ENCODE data around the gene GALNTL6. TPM values are rescaled to one million over a fixed set of nuclear protein-coding genes. Genes with fewer than 3 reads are reported as not detected.

GALNTL6 gene
- total and polyA plus RNA-seq, 7 experiments from 2014 or later = not detected

DNA sequence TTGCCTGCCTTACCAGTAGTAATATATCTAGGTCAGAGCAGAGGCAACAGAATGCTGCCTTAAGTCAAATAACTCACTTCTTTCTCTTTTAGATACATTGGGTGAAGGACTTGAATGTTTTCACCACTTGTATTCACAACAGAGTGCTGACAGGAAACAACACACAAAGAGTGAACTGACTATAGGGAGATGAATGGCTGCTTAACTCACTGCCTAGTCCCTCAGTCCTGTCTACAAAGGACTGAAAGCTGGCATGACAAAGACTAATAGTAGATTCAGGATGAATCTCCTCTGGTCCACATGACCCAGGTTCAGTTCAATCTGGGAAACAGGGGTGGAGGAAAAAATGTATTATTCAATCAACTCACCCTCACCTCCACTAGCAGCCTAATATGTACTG, 134.2 kb downstream of the GALNTL6 start:
- Mint-ChIP-seq H3K27me3 (no peaks in the 10 kb centered on the region), H3K9me3 (peaks cover 0 to 22% (median 4%) of the 10 kb centered on the region in 11 donors), H3K4me1 (peaks cover 0 to 2% (median 0%) of the 10 kb centered on the region in 7 donors), H3K4me3 (no peak overlapping the region), H3K36me3 (no peaks in the 10 kb centered on the region), H3K27ac (no peak overlapping the region)
- ATAC-seq (no peak), DNase-seq (no peak)
- Histone ChIP-seq H3K27me3 (ENCODE audit: control insufficient read depth in 2 of 2, insufficient read depth in 2 of 2, low read length in 2 of 2) (no peaks in the 10 kb centered on the region), H3K4me3 (ENCODE audit: low read length) (no peak overlapping the region), H3K9me3 (ENCODE audit: control insufficient read depth in 2 of 3, low read length in 3 of 3) (no peaks in the 10 kb centered on the region), H3K4me1 (ENCODE audit: control insufficient read depth in 2 of 2, insufficient read depth in 2 of 2, low read length in 2 of 2) (no peaks in the 10 kb centered on the region), H3K36me3 (ENCODE audit: control insufficient read depth in 2 of 3, insufficient read depth in 3 of 3, low read length in 3 of 3) (no peaks in the 10 kb centered on the region), H3K27ac (ENCODE audit: low read depth, low read length) (no peak overlapping the region)
- ChIA-PET POLR2A (no interaction called here), CTCF (no interaction called here)
- intact Hi-C loops (cut with micrococcal nuclease) = no loop called here

DNA sequence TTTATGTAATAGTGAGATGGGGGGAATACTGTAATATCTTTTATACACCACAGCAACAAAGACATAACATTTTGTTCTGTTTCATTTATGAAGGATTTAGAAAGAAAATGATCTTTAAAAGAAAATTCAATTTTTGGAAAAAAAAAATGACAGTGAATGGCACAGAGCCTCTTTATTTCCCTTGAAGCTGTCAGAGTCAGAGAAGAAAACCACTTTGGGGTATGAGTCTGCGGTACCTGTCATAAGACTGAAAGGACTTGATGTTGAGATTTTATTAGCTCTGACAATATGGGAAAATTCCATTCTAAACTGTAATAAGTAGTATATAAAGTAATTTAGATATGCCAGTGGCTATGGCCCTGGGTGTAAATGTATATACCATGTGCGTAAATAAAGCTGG, 134.8 kb downstream of the GALNTL6 start:
- POLR2A ChIA-PET = no interaction called here
- Mint-ChIP-seq H3K27me3 (no peaks in the 10 kb centered on the region), H3K4me1 (peaks cover 0 to 2% (median 0%) of the 10 kb centered on the region in 7 donors), H3K9me3 (peaks cover 0 to 22% (median 4%) of the 10 kb centered on the region in 11 donors), H3K27ac (no peak overlapping the region), H3K36me3 (no peaks in the 10 kb centered on the region), H3K4me3 (no peak overlapping the region)
- no peaks in the 10 kb centered on the region for H3K27me3 ChIP-seq (ENCODE audit: control insufficient read depth in 2 of 2, insufficient read depth in 2 of 2, low read length in 2 of 2)
- no peaks in the 10 kb centered on the region for H3K4me1 ChIP-seq (ENCODE audit: control insufficient read depth in 2 of 2, insufficient read depth in 2 of 2, low read length in 2 of 2)
- H3K9me3 ChIP-seq (ENCODE audit: control insufficient read depth in 2 of 3, low read length in 3 of 3) = no peaks in the 10 kb centered on the region
- ATAC-seq (no peak), DNase-seq (no peak)
- H3K4me3 ChIP-seq (ENCODE audit: low read length) = no peak overlapping the region
- H3K36me3 ChIP-seq (ENCODE audit: control insufficient read depth in 2 of 3, insufficient read depth in 3 of 3, low read length in 3 of 3) = no peaks in the 10 kb centered on the region
- H3K27ac ChIP-seq (ENCODE audit: low read depth, low read length) = no peak overlapping the region
- intact Hi-C loops (cut with micrococcal nuclease) = no loop called here
- CTCF ChIA-PET = no interaction called here

DNA sequence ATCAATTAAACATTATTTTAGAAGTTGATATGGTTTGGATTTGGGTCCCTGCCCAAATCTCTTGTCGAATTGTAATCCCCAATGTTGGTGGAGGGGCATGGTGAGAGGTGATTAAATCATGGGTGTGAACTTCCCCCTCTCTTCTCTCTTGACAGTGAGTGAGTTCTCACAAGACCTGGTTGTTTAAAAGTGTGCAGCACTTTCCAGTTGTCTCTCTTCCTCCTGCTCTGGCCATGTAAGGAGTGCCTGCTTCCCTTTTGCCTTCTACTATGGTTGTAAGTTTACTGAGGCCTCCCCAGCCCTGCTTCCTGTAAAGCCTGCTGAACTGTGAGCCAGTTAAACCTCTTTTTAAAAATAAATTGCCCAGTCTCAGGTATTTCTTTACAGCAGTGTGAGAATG, 141.4 kb downstream of the GALNTL6 start:
- ATAC-seq = no peak
- no peak overlapping the region for H3K27ac Mint-ChIP-seq
- POLR2A ChIA-PET = no interaction called here
- Histone ChIP-seq H3K4me1 (ENCODE audit: control insufficient read depth in 2 of 2, insufficient read depth in 2 of 2, low read length in 2 of 2) (no peaks in the 10 kb centered on the region), H3K36me3 (ENCODE audit: control insufficient read depth in 2 of 3, insufficient read depth in 3 of 3, low read length in 3 of 3) (no peaks in the 10 kb centered on the region), H3K27ac (ENCODE audit: low read depth, low read length) (no peak overlapping the region), H3K4me3 (ENCODE audit: low read length) (no peak overlapping the region), H3K9me3 (ENCODE audit: control insufficient read depth in 2 of 3, low read length in 3 of 3) (no peaks in the 10 kb centered on the region), H3K27me3 (ENCODE audit: control insufficient read depth in 2 of 2, insufficient read depth in 2 of 2, low read length in 2 of 2) (no peaks in the 10 kb centered on the region)
- peaks cover 0 to 2% (median 0%) of the 10 kb centered on the region in 7 donors for H3K4me1 Mint-ChIP-seq
- DNase-seq = no peak
- CTCF ChIA-PET = no interaction called here
- no peak overlapping the region for H3K4me3 Mint-ChIP-seq
- H3K36me3 Mint-ChIP-seq = no peaks in the 10 kb centered on the region
- intact Hi-C loops (cut with micrococcal nuclease) = no loop called here
- H3K9me3 Mint-ChIP-seq = peaks cover 0 to 21% (median 3%) of the 10 kb centered on the region in 11 donors
- no peaks in the 10 kb centered on the region for H3K27me3 Mint-ChIP-seq

DNA sequence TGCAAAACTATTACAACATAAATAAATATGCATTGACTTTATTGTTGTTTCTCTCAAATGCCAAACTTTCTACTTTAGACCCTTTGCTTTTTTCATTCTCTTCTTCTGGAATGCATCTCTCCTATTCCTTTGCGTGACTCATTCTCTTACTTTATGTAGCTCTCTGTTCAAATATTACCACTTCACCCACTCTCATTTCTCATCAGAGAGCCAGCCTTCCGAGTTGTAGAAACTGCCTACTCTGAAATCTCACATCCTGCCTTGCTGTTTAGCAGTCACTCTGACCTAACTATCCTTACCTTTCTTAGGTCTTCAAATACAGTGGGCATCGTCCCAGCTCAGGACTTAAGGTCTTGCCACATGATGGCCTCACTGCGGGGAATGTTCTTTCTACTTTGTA, 143.5 kb downstream of the GALNTL6 start:
- H3K9me3 ChIP-seq (ENCODE audit: control insufficient read depth in 2 of 3, low read length in 3 of 3) = no peaks in the 10 kb centered on the region
- H3K27ac Mint-ChIP-seq = no peak overlapping the region
- H3K4me1 Mint-ChIP-seq = no peaks in the 10 kb centered on the region
- ATAC-seq = no peak
- H3K36me3 ChIP-seq (ENCODE audit: control insufficient read depth in 2 of 3, insufficient read depth in 3 of 3, low read length in 3 of 3) = no peaks in the 10 kb centered on the region
- no peaks in the 10 kb centered on the region for H3K27me3 ChIP-seq (ENCODE audit: control insufficient read depth in 2 of 2, insufficient read depth in 2 of 2, low read length in 2 of 2)
- ChIA-PET CTCF (no interaction called here), POLR2A (no interaction called here)
- H3K4me3 ChIP-seq (ENCODE audit: low read length) = no peak overlapping the region
- intact Hi-C loops (cut with micrococcal nuclease) = no loop called here
- no peaks in the 10 kb centered on the region for H3K36me3 Mint-ChIP-seq
- H3K4me3 Mint-ChIP-seq = no peak overlapping the region
- no peaks in the 10 kb centered on the region for H3K27me3 Mint-ChIP-seq
- peaks cover 0 to 14% (median 2%) of the 10 kb centered on the region in 11 donors for H3K9me3 Mint-ChIP-seq
- DNase-seq = no peak
- H3K4me1 ChIP-seq (ENCODE audit: control insufficient read depth in 2 of 2, insufficient read depth in 2 of 2, low read length in 2 of 2) = no peaks in the 10 kb centered on the region
- H3K27ac ChIP-seq (ENCODE audit: low read depth, low read length) = no peak overlapping the region

DNA sequence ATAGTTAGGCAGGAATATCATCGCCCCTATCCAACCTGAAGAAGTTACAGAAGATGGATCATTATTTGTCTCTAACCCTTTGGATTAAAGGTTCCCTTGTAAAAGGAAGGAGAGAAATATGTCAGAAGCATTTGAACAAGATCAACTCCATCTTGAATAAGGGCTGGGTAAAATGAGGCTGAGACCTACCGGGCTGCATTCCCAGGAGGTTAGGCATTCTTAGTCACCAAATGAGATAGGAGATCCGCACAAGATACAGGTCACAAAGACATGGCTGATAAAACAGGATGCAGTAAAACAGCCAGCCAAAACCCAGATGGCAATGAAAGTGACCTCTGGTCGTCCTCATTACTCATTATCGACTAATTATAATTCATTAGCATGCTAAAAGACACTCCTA, 148.9 kb downstream of the GALNTL6 start:
- no peaks in the 10 kb centered on the region for H3K36me3 ChIP-seq (ENCODE audit: control insufficient read depth in 2 of 3, insufficient read depth in 3 of 3, low read length in 3 of 3)
- DNase-seq = no peak
- CTCF ChIA-PET = no interaction called here
- ATAC-seq = no peak
- Mint-ChIP-seq H3K4me3 (no peak overlapping the region), H3K36me3 (no peaks in the 10 kb centered on the region), H3K27me3 (no peaks in the 10 kb centered on the region), H3K27ac (no peak overlapping the region), H3K4me1 (no peaks in the 10 kb centered on the region), H3K9me3 (peaks cover 0 to 5% (median 0%) of the 10 kb centered on the region in 11 donors)
- no peaks in the 10 kb centered on the region for H3K4me1 ChIP-seq (ENCODE audit: control insufficient read depth in 2 of 2, insufficient read depth in 2 of 2, low read length in 2 of 2)
- H3K9me3 ChIP-seq (ENCODE audit: control insufficient read depth in 2 of 3, low read length in 3 of 3) = no peaks in the 10 kb centered on the region
- intact Hi-C loops (cut with micrococcal nuclease) = no loop called here
- H3K4me3 ChIP-seq (ENCODE audit: low read length) = no peak overlapping the region
- H3K27me3 ChIP-seq (ENCODE audit: control insufficient read depth in 2 of 2, insufficient read depth in 2 of 2, low read length in 2 of 2) = no peaks in the 10 kb centered on the region
- POLR2A ChIA-PET = no interaction called here
- no peak overlapping the region for H3K27ac ChIP-seq (ENCODE audit: low read depth, low read length)

DNA sequence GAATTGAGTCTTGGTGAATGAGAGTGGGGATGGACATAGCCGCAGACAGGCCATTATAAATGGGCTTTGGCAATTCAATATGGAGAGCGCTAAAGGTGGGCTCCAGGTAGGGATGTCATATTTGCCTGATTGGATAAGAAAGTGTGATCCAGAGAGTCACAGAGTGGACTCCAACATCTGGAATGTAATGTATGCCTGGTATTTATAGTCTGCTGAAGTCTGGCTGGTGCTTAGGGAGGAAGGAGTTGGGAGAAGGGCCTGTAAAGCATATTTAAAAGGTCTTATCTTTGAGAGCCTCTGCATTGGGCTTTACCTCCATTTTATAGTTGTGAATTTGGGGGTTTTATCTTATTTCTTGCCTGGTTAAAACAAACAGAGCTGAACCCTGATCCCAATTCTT, 153.2 kb downstream of the GALNTL6 start:
- intact Hi-C loops (cut with micrococcal nuclease) = no loop called here
- H3K9me3 ChIP-seq (ENCODE audit: control insufficient read depth in 2 of 3, low read length in 3 of 3) = no peaks in the 10 kb centered on the region
- no peaks in the 10 kb centered on the region for H3K36me3 ChIP-seq (ENCODE audit: control insufficient read depth in 2 of 3, insufficient read depth in 3 of 3, low read length in 3 of 3)
- ChIA-PET POLR2A (no interaction called here), CTCF (no interaction called here)
- Mint-ChIP-seq H3K9me3 (peaks cover 0 to 15% (median 3%) of the 10 kb centered on the region in 11 donors), H3K27me3 (no peaks in the 10 kb centered on the region), H3K4me1 (no peaks in the 10 kb centered on the region), H3K27ac (no peak overlapping the region), H3K4me3 (no peak overlapping the region), H3K36me3 (peaks cover 0 to 4% (median 0%) of the 10 kb centered on the region in 5 donors)
- DNase-seq (no peak), ATAC-seq (no peak)
- H3K4me1 ChIP-seq (ENCODE audit: control insufficient read depth in 2 of 2, insufficient read depth in 2 of 2, low read length in 2 of 2) = no peaks in the 10 kb centered on the region
- H3K27ac ChIP-seq (ENCODE audit: low read depth, low read length) = no peak overlapping the region
- no peaks in the 10 kb centered on the region for H3K27me3 ChIP-seq (ENCODE audit: control insufficient read depth in 2 of 2, insufficient read depth in 2 of 2, low read length in 2 of 2)
- H3K4me3 ChIP-seq (ENCODE audit: low read length) = no peak overlapping the region

DNA sequence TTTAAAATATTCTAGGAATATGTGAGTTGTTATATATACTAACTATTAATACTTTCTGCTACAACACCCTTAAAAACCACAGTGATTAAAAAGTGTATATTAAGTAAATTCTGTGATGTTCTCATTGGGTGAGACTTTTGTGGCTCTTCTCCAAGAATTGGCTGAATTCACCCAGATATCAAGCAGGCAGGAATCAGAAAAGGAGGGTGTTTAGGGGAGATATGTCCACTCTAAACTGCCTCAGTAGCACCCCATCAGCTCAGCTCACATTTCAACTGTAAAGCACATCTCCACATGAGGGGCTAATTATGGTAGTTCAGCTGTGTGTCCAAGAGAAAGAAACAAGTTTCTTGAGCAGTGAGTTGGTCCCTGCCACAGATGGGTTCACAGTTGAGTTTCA, 165.0 kb downstream of the GALNTL6 start:
- Histone ChIP-seq H3K4me1 (ENCODE audit: control insufficient read depth in 2 of 2, insufficient read depth in 2 of 2, low read length in 2 of 2) (no peaks in the 10 kb centered on the region), H3K9me3 (ENCODE audit: control insufficient read depth in 2 of 3, low read length in 3 of 3) (no peaks in the 10 kb centered on the region), H3K36me3 (ENCODE audit: control insufficient read depth in 2 of 3, insufficient read depth in 3 of 3, low read length in 3 of 3) (no peaks in the 10 kb centered on the region), H3K4me3 (ENCODE audit: low read length) (no peak overlapping the region), H3K27ac (ENCODE audit: low read depth, low read length) (no peak overlapping the region), H3K27me3 (ENCODE audit: control insufficient read depth in 2 of 2, insufficient read depth in 2 of 2, low read length in 2 of 2) (no peaks in the 10 kb centered on the region)
- intact Hi-C loops (cut with micrococcal nuclease) = no loop called here
- Mint-ChIP-seq H3K36me3 (no peaks in the 10 kb centered on the region), H3K4me1 (no peaks in the 10 kb centered on the region), H3K27me3 (no peaks in the 10 kb centered on the region), H3K27ac (no peak overlapping the region), H3K4me3 (no peak overlapping the region), H3K9me3 (peaks cover 0 to 9% (median 0%) of the 10 kb centered on the region in 11 donors)
- ATAC-seq (no peak), DNase-seq (no peak)
- POLR2A ChIA-PET = no interaction called here
- CTCF ChIA-PET = no interaction called here

All from naive thymus-derived CD4-positive, alpha-beta T cell (primary cell).